GM12878 (cell line): ENCODE measurements around the gene UVRAG.

Source experiments
- ESRRA ChIP-seq: IDR thresholded peaks from 2 replicates; pipeline ENCODE4 v1.6.1; 2012; ENCODE audit warnings: mild to moderate bottlenecking, low read length, improper control_type of control experiment
- POLR2A ChIP-seq: IDR thresholded peaks from 2 replicates; pipeline ENCODE4 v1.6.1; 2011; ENCODE audit warnings: low read depth, mild to moderate bottlenecking, low read length
- TF ChIP-seq, protein P1 (sequence below): IDR thresholded peaks from 2 replicates; pipeline ENCODE4 v1.6.1; 2012; ENCODE audit warnings: low read length, inconsistent platforms
- TF ChIP-seq, protein P2 (sequence below), 3 experiments: IDR thresholded peaks in 2 of 3; conservative IDR thresholded peaks in 1 of 3; 2 replicates each; pipeline ENCODE4 v1.5.1; 2011; ENCODE audit warnings: low read depth in 3 of 3, low read length in 3 of 3, mild to moderate bottlenecking in 3 of 3, control low read depth in 2 of 3, moderate library complexity in 2 of 3, inconsistent platforms in 1 of 3, mixed read lengths in 1 of 3; ENCODE audit not compliant: control insufficient read depth in 2 of 3, insufficient read depth in 1 of 3; ENCODE audit errors: extremely low read depth in 1 of 3

DNA sequence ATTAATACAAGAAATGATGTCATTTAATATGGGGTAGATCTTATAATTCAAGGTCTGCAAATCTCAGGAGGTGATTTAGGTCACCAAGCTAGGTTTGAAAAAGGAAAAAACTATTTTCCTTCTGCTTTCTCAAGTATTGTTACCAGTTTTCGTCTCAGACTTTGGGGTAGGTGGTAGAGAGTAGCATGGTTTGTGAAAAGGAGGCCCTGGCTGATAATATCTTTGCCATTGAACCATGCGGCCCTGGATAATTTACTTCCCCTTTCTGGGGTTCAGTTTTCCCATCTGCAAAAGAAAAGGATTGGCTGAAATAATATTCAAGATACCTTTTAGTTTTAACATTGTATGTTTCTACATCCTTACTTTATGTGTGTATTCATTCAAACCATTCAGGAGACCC lies 299.2 kb downstream of the UVRAG start:
- no peak for TF ChIP-seq POLR2A
- TF ChIP-seq, protein P1, sequence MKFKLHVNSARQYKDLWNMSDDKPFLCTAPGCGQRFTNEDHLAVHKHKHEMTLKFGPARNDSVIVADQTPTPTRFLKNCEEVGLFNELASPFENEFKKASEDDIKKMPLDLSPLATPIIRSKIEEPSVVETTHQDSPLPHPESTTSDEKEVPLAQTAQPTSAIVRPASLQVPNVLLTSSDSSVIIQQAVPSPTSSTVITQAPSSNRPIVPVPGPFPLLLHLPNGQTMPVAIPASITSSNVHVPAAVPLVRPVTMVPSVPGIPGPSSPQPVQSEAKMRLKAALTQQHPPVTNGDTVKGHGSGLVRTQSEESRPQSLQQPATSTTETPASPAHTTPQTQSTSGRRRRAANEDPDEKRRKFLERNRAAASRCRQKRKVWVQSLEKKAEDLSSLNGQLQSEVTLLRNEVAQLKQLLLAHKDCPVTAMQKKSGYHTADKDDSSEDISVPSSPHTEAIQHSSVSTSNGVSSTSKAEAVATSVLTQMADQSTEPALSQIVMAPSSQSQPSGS = no peak
- TF ChIP-seq, protein P2, sequence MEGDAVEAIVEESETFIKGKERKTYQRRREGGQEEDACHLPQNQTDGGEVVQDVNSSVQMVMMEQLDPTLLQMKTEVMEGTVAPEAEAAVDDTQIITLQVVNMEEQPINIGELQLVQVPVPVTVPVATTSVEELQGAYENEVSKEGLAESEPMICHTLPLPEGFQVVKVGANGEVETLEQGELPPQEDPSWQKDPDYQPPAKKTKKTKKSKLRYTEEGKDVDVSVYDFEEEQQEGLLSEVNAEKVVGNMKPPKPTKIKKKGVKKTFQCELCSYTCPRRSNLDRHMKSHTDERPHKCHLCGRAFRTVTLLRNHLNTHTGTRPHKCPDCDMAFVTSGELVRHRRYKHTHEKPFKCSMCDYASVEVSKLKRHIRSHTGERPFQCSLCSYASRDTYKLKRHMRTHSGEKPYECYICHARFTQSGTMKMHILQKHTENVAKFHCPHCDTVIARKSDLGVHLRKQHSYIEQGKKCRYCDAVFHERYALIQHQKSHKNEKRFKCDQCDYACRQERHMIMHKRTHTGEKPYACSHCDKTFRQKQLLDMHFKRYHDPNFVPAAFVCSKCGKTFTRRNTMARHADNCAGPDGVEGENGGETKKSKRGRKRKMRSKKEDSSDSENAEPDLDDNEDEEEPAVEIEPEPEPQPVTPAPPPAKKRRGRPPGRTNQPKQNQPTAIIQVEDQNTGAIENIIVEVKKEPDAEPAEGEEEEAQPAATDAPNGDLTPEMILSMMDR (IDR thresholded peaks at IDR 0.05 in 2 of 3, conservative IDR thresholded peaks at IDR 0.05 in 1 of 3; ENCODE audit: control insufficient read depth in 2 of 3, extremely low read depth in 1 of 3, insufficient read depth in 1 of 3, low read depth in 3 of 3, low read length in 3 of 3) = no peak
- no peak for TF ChIP-seq ESRRA
